AG20443 (cell line): ENCODE results near the gene PACRGL.

ENCODE experiments used
- DNase-seq: peaks from one replicate; pipeline ENCODE4 v3.0.0; 2012; ENCODE audit warnings: low spot score, mixed read lengths

The PACRGL gene

GRCh38 chr4:20700007-20700761 lies at the start of gene PACRGL:
Gene PACRGL, plus strand, starts transcription at chr4:20700458. Its CDS starts 4,024 bp downstream, at chr4:20704482.
- DNase-seq: peak; percentile 97

- DNase-seq: no peak
Measured at GRCh38 chr4:20652226-20652885, 47.9 kb upstream of the PACRGL start.

GRCh38 chr4:20658456-20658855 lies 41.8 kb upstream of the PACRGL start:
- DNase-seq: no peak

GRCh38 chr4:20662851-20663250 lies 37.4 kb upstream of the PACRGL start:
- DNase-seq: no peak

GRCh38 chr4:20666012-20666860 lies 34.0 kb upstream of the PACRGL start:
- no peak for DNase-seq

- no peak for DNase-seq
Measured at GRCh38 chr4:20672262-20672661, 28.0 kb upstream of the PACRGL start.

- no peak for DNase-seq
Measured at GRCh38 chr4:20675786-20676185, 24.5 kb upstream of the PACRGL start.

- no peak for DNase-seq
Measured at GRCh38 chr4:20676501-20677197, 23.6 kb upstream of the PACRGL start.

- no peak for DNase-seq
Measured at GRCh38 chr4:20678400-20678799, 21.9 kb upstream of the PACRGL start.

GRCh38 chr4:20679951-20680350 lies 20.3 kb upstream of the PACRGL start:
- DNase-seq: no peak

- no peak for DNase-seq
Measured at GRCh38 chr4:20680736-20681135, 19.5 kb upstream of the PACRGL start.

GRCh38 chr4:20681271-20681670 lies 19.0 kb upstream of the PACRGL start:
- no peak for DNase-seq

- DNase-seq: no peak
Measured at GRCh38 chr4:20682853-20683252, 17.4 kb upstream of the PACRGL start.

GRCh38 chr4:20683766-20684165 lies 16.5 kb upstream of the PACRGL start:
- no peak for DNase-seq

- DNase-seq: peak; percentile 30
Measured at GRCh38 chr4:20684852-20685763, 15.2 kb upstream of the PACRGL start.

- DNase-seq: peak; percentile 77
Measured at GRCh38 chr4:20687864-20688263, 12.4 kb upstream of the PACRGL start.

- no peak for DNase-seq
Measured at GRCh38 chr4:20696815-20697214, 3.4 kb upstream of the PACRGL start.

- DNase-seq: no peak
Measured at GRCh38 chr4:20698382-20698781, 1.9 kb upstream of the PACRGL start.

GRCh38 chr4:20698820-20699219 lies 1.4 kb upstream of the PACRGL start:
- no peak for DNase-seq

GRCh38 chr4:20711335-20711734 lies 11.1 kb downstream of the PACRGL start:
- no peak for DNase-seq

GRCh38 chr4:20723019-20723418 lies 22.8 kb downstream of the PACRGL start:
- DNase-seq: peak; percentile 36
